Stimulated activated CD8-positive, alpha-beta memory T cell treated with anti-CD3 and anti-CD28 coated beads, Interleukin-12 subunit alpha, Interleukin-12 subunit beta, amount 100 ng/mL, for 24 hours (primary cell): ENCODE measurements around the gene LAPTM5.

Source experiments
- DNase-seq: peaks from one replicate; pipeline ENCODE4 v3.0.0-alpha.2; 2020; ENCODE audit errors: extremely low read depth

The LAPTM5 gene

DNA sequence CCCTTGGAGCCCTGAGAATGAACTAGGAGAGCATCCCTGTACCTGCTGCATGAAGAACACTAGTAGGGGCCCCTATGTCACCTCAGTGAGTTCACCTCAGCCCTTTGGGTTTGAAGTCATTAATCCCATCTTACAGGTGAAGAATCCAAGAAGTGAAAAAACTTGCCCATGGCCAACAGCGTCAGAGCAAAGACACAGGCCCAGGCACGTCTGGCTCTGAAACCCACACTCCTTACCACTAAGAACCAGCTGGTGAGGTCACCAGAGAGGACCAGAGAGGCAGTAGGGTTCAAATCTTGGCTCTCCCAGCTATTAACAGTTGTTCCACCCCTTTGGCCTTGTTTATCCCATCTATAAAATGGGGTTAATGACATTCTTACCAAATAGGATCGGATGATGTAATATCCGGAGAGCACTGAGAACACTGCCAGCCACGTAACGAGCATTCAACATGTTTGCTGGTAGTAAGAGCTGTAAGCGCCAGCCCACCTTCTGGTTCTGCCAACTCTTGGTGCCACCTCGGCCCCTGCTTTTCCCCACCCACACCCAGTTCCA lies 43.0 kb downstream of the LAPTM5 start:
- DNase-seq, result no peak

DNA sequence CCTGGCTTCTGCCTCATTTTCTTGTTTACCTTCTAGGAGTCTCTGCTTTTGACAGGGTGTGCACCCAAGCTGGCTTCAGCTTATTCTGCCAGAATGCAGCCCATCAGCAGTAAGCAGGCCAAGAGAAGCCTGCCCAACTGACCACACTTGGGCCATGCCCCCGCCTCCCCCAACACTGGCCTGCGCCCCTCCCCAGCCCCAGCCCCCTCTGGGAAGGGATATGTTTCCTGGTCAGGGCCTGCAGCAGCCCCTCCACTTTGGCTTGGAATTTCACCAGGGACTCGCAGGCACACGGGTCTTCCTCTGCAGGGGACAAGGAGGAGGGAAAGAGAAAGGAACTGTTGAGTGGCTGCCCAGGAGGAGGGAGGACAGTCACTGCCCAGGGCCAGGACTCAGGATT lies 43.5 kb downstream of the LAPTM5 start:
- DNase-seq, result no peak

DNA sequence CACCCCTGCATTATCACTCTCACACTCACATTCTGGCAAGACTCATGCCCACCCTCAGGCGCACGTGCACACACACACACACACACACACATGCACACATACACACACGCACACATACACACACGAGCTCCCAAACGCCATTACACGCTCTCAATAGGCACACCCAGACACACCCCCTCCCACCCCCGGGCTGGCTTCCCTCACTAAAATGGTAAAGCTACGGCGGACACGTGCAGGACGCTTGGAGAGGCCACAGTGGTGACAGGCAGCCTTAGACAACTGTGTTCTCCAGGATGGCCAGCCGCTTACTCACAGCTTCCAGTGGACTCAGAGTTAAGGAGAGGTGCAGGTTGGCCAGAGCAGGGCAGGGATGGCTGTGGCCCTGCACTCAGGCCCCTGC lies 44.3 kb downstream of the LAPTM5 start:
- DNase-seq, result no peak

DNA sequence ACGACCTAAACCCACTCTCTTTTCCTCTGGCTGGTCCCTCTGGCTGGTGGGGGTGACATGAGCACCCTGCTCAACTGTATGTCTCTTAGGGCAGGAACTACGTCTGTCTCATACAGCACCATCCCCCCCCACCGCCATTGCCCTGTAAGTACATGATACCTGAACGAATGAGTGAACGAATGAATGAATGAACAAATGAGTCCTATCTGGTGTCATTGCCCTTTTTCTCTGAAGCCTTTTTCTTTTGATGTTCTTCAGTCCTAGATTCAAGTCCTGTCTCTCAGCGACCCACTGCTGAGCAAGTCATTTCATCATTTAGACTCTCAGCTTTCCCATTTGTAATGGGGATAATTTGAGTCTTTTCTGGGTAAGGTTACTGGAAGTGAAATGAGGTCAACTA lies 45.0 kb downstream of the LAPTM5 start:
- no peak for DNase-seq

DNA sequence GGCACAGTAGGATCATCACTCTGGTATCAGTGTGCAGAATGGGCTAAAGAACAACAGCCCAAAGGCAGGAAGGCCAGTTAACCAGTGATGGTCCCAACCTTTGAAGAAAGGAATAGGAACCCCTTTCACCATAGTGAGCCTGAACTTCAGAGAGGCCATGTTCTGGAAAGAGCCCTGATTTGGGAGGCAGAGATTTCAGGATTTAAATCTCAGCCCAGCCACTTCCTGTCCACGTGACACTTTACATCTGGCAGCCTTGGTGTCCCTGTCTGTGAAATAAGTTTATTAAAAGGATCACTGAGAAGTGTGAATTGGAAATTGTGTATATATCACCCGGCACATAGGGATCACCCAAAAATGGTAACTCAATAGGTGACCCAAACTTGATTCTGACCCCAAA lies 47.2 kb downstream of the LAPTM5 start:
- DNase-seq, result no peak

DNA sequence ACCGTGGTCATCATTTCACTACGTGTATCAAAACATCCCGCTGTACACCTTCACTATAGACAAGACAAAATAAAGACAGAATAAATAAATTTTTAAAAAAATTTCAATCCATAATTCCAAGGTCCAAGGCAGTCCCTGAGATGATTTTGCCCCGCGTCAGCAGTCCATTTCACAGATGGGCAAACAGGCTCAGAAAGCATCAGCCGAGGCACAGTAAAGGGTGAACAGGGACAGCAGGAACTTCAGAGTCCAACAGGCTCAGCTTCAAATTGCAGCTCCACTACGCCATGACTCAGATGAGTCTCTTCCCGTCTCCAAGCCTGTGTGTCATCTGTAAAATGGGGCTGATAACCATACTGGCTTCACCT lies 49.2 kb downstream of the LAPTM5 start:
- DNase-seq, result no peak

DNA sequence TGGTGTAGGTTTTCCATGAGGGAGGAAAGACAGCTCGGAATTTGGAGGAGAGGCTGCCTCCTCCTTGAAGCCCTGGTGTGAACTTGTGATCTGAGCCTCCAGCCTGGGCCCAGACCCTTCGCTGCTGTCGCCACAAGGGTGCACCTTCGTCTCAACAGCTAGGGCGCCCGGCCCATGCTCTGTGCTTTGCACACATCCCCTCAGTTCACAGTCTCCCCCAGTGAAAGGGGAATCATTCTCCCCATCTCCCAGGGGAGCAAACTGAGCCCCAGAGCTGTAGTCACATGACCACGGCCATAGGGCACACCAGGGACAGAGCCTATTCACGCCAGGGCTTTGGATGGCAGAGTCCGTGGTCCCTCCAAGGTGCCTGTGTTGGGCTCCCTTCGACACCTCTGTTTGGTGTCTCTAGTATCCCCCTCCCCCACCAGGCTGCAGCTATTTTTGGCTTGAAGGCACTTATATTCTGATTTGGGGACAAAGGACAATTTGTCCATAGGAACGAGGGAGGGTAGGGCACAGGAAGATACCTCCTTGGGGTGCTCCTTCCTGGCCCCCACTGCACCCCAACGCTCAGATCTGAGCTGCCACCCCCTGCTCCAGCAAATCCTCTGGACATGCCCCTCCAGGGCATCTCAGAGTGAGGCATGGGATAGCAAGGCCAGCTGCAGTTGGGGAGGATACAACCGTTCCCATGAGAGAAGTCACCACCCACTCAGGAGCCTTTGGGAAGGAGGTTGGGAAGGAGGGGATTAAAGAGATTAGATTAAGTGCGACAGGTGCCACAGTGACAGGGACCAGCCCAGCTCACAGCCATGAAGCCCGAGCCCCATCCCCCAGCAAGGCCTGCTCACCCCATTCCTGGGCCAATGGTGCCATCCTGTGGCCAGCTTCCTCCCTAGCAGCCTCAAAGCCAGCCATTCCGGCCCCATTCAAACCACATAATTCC lies 49.9 kb downstream of the LAPTM5 start:
- DNase-seq, result no peak

DNA sequence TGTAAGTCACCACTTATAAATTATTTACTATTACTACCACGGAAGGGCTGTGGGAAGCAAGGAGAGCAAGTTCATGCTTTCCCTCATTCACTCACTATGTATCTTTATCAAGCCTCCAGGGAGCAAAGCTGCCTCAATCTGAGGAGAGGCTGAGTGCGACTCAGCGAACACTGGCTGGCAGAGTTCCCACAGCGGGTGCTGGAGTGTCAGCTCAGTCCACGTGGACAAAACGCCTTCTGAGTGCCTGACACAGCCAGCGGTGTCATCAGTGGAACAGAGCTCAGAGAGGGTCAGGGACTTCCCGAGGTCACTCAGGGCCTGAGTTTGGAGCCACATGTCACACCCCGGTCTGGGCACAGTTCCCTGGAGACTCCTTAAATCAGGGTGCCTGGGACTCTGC lies 51.0 kb downstream of the LAPTM5 start:
- no peak for DNase-seq

DNA sequence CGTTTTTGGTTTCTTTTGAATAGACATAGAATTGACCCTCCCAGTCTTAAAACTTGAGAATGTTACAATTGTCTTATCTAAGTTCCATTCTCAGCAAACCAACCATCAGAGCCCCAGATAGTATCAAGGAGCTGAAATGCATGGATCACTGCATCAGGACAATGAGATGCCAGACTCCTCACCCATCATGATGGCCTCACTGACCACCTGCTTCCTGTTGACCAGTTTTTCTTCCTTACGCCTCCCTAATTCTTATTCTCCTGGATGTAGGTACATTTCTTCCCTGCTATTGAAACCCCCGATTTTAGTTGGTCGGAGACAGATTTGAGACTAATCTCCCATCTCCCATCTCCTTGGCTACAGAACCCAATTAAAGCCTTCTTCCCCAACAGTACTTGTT lies 51.9 kb downstream of the LAPTM5 start:
- no peak for DNase-seq

DNA sequence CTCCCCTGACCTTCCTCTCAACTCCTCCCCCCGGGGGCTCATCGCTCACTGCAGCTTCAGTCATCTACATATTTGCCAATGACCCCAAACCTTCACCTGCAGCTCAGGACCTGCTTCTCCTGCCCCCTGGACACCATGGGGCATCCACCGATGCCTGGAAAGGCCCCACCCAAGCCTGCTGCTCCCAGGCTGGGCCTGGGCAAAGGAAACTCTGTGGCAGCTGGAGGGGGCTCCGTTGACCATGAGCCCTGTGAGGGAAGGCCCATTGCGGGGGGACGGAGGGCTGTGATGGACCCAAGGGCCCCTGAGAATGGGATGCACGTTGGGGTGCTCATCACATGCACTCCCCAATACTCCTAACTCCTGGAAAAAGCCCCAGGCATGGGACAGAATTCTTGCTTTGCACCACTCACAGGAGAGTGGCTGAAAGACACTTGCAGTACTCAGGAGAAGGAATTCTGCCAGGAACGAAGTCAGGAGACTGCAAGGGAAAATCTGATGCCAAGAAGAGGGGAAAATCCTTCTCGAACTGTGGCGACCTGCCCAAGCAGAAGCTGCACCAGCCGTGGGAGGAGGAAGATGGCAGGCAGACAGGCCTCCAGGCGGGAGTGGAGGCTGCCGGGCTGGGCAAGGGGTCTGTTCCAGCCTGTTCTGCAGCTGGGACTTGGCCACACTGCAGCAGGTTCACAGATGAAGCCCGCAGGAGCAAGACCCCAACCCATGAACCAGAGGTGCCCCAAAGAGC lies 52.6 kb downstream of the LAPTM5 start:
- no peak for DNase-seq

DNA sequence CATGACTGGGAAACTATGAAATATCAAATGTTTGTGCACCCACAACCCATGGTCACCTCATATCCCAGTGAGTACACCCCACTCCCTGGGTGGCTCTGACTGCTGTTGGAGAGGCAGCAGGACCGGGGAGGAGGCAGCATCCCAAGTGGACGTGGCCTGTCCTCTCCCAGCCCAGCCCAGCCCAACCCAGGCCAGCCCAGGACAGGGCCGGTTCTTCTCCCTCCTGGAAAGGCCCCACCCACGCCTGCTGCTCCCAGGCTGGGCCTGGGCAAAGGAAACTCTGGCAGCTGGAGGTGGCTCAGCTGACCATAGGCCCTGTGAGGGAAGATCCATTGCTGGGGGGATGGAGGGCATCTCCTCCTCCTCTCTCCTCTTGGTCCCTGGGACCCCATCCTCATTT lies 53.3 kb downstream of the LAPTM5 start:
- no peak for DNase-seq

DNA sequence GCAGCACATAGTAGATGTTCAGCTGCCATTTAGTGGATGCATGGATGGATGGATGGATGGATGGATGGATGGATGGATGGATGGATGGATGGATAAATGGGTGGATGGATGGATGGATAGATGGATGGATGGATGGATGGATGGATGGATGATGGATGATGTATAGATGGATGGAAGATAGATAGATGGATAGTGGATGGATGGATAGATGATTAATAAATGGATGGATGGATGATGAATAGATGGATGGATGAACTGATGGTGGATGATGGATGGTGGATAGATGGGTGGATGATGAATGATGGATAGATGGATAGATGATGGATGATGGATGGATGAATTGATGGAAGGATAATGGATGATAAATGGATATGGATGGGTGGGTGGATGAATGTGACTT lies 54.8 kb downstream of the LAPTM5 start:
- no peak for DNase-seq

DNA sequence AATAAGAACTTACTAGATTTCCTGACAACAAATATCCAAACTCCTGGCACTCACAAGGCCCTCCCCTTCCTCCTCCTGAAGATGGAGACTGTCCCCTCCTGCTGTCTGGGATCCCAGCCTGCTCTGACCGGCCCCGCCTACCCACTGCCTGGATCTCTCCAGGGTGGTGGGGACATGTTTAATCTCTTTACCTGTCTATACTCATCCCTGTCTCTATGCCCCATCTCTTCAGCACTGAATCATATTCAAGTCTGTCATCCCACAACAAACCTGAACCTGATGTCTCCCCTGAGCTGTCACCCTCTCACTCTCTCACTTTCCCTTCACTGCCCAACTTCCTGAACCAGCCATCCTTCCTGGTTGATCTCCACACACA lies 56.3 kb downstream of the LAPTM5 start:
- no peak for DNase-seq

DNA sequence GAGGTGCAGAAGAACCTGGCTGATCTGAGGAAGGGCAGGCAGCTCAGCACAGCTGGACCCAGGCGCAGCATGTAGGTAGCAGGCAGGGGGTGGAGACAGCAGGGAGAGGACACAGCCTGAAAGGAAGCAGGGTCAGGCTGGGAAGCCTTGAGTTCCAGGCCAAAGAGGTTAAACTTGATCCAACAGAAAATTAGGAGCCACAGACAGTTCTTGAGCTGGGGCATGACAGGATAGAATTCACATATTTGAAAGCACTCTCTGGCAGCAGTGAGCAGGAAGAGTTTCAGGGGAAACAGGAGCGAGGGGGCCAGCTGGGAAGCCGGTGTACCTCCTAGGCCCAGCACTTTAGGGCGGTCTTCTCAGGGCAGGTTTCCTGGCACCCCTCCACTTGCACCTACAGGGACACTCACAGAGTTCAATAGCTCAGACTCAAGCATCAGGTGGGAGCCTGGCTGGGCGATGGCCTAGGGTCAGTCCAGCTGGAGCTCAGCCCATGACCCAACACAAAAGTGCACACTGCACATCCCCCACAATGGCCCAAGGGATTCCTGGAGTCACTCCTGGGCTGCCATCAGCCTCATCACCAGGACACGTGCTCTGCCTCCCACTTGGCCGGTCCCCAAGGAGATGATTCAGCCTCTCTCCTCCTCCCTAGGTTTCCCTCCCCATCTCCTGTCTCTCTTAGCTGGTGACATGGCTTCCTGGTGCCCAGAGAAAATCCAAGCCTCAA lies 56.9 kb downstream of the LAPTM5 start:
- no peak for DNase-seq

DNA sequence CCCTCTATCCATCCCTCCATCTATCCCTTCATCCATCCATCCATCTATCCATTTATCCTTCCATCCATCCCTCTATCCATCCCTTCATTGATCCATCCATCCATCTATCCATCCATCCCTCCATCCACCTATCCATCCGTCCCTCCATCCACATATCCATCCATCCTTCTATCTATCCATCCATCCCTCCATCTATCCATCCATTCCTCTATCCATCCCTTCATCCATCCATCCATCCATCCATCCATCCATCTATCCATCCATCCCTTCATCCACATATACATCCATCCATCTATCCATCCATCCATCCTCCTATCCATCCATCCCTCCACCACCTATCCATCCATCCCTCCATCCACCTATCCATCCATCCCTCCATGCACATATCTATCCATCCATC lies 57.8 kb downstream of the LAPTM5 start:
- DNase-seq, result no peak

DNA sequence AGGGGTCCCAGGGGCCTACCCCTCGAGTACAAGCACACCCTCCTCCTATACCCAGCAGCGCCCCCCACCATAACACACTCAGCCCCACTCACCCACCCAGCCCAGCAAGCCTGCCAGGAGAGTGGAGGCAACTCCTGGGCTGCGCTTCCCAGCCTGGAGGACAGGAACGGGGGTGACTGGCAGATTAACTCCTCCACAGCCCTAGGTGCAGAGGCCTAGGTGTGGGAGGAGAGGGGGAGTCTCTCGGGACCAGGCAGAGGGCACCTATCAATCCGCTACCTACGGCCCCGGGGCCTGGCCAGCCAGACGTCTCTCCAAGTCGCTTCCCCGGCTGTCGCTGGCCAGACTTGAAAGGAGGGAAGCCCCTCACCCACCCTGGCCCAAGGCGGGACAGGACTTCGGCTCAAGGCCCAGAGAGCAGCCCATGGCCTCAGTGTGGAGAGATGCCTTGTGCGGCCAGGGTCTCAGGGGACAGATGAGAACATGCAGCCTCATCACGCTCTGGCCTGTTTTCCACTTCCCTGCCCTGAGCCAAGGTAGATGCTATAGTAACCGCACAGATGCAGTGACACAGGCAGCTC lies 59.1 kb downstream of the LAPTM5 start:
- no peak for DNase-seq

DNA sequence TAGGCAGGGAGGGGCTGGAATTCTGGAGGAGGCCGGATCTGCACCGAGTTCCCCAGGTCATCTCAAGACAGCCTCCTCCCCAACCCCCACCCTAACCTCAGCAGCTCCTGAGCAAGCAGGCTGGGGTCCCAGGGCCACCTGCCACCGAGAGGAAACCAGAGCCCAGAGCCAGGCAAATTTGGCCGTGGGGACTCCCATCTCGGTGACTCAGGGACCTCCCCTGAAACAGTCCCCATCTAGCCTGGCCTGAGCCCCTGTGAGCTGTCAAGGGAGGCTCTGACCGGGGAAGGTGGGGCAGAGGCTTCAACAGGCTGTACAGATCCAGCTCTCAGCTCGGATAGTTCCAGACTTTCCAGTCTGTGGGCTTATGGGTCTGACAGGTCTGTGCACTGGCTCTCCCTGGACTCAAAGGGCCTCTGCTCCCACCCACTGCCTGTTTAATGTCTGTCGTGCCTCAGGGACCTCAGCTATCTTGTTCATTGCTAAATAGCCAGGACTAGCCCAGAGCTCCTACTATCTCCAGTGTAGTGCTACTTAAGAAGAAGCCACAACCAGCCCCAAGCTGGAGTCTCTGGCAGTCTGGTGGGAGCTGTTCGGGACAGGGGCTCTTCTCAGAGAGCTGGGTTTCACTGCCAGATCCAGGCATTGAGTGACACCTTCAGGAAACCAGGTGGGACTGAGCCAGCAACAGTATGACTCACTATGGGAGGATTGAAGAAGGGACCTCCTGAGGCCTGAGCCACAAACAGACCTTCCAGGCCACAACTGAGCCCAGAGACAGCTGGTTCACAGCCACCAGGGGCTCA lies 59.8 kb downstream of the LAPTM5 start:
- no peak for DNase-seq

DNA sequence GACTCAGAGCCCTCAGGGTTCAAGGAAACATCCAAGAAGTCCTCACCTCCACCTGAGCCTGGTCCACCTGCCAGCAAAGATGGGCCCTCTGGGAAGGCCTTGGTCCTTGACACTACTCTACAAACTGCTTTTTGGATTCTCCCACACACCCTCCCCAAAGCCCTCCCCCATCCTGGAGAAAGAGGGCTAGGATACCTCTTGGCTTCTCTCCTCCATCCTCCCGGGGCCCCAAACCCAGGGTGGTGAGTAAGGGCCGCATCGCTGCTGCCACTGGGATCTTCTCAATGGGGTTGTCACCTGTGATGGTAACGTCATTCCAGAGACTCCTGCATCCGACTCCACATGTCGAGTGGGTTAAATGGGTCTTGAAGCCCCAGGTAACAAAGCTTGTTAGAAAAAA lies 60.7 kb downstream of the LAPTM5 start:
- no peak for DNase-seq

DNA sequence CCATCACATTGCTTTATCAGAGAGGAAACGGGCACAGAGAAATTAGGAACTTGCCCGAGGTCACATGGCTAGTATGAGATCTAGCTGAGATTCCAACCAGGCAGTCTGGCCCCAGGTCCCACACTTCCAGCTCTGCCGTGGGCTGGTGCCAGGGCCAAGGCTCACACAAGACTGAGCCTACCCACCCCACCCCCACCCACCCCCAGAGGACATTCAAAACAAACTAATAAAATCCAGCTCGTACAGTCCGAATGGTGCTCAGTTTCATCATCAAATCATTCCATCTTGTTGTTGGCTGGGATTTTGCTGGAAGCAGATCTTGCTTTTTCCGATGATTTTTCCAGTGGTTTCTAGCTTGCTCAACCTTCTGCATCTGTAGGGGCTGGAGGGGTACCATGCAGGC lies 62.1 kb downstream of the LAPTM5 start:
- no peak for DNase-seq

DNA sequence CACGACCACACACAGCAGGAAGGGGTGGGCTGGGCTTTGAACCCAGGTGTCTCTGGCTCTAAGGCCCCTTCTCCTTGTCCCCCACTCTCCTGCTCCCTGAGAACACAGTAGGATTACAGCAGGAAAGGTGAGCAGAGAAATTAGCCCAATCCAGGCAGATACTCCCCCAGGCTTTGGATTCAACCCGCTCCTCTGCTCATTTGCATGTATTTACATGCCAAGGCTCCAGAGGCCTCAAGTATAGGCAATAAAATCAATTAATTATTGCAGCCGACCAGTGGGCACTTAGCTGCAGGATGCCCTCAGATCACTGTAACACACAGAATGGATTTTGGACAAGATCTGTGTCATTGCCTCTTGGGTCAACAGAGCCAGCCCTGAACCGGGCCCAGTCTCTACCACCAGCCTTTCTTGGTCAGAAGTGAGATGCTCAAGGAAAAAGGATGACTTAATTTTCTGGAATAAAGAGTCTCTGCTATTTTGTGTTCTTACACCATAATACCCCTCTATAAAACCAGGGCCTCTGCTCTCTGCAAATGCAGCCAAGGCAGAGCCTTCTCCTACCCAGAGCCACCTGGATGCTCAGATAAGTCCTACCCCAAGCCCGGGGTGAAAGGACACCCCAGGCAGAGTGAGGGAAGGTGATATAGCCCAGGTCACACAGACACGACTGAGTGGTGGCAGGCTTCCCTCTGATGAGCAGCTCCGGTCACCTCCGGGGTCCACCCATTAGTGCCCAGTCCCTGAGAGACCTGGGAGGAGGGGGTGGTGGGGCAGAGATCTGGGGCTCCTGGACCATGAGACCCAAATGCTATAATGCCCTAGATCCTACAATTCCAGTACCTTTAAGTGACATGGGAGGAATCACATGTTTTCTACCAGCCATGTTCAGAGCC lies 63.0 kb downstream of the LAPTM5 start:
- no peak for DNase-seq
